PC-9 (cell line): ENCODE data around the gene R3HDM1.
A peak's percentile ranks its signal among the peaks of the same experiment; 100 is the strongest.

Experiments
- EZH2 ChIP-seq: fragments of 200-600 bp; sonication (generic); IDR thresholded peaks from 2 replicates; pipeline ENCODE4 v1.8.0; 2017; ENCODE audit warnings: antibody characterized with exemption, low read depth
- TF ChIP-seq, protein P1 (sequence below): fragments of 200-600 bp; sonication (generic); conservative IDR thresholded peaks from 2 replicates; pipeline ENCODE4 v1.6.1; 2017; ENCODE audit warnings: mixed run types, antibody characterized with exemption, mild to moderate bottlenecking, moderate library complexity

DNA sequence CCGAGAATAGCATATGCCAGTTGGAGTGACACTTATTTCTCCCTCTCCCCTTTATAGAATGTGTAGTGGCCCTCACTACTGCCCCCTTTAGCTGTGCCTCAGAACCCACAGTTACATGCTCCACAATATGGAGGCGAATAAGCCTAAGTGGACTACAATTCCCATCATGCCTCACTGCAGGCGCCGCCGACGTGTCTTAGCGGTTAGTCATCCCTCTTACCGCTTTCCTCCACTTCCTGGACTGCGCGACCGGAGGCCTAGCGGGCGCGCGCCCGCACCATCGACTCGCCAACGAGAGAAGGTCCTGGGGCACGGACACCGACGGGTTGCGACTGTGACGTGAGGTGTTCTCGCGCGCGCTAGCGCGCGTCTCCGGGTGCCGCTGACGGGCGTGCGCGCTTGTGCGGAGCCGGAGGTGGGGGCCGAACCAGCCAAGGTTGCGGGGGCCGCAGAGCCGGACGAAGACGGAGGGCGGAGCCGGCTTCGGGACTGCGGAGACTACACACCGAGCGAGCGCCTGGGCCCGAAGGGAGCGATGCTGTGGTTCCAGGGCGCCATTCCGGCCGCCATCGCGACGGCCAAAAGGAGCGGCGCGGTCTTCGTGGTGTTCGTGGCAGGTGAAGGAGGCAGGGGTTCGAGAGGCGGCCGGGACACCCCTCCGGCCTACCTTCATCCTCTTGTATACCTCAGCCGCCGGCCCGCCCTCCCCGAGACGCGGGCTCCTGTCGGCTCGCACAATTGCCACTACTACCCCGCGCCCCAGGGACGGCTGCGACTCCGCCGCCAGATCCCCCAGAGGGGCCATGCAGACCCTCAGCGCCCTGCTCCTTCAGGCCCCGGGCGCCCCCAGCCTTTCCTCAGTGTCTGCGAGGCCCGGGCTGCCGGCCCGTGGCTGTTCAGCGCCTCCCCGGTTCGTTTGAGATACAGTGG lies 210.4 kb downstream of the R3HDM1 start, which contains the start of gene UBXN4:
- TF ChIP-seq, protein P1, sequence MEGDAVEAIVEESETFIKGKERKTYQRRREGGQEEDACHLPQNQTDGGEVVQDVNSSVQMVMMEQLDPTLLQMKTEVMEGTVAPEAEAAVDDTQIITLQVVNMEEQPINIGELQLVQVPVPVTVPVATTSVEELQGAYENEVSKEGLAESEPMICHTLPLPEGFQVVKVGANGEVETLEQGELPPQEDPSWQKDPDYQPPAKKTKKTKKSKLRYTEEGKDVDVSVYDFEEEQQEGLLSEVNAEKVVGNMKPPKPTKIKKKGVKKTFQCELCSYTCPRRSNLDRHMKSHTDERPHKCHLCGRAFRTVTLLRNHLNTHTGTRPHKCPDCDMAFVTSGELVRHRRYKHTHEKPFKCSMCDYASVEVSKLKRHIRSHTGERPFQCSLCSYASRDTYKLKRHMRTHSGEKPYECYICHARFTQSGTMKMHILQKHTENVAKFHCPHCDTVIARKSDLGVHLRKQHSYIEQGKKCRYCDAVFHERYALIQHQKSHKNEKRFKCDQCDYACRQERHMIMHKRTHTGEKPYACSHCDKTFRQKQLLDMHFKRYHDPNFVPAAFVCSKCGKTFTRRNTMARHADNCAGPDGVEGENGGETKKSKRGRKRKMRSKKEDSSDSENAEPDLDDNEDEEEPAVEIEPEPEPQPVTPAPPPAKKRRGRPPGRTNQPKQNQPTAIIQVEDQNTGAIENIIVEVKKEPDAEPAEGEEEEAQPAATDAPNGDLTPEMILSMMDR: peak; percentile 54
- TF ChIP-seq EZH2: no peak
